HL-60 (cell line): ENCODE measurements around the gene CDH19.

ENCODE experiments used
- CTCF ChIP-seq: IDR thresholded peaks from one replicate; pipeline ENCODE4 v1.5.1; 2011; ENCODE audit warnings: low read length, control low read depth, inconsistent platforms; ENCODE audit not compliant: insufficient read depth
- POLR2AphosphoS5 ChIP-seq: IDR thresholded peaks from 2 replicates; pipeline ENCODE4 v1.6.1; 2012; ENCODE audit warnings: low read depth

GRCh38 chr18:66632756-66633155, 28.9 kb upstream of the CDH19 start:
- TF ChIP-seq CTCF: no peak
- no peak for TF ChIP-seq POLR2AphosphoS5
